Mesodermal cell (in vitro differentiated cells): ENCODE results near the gene H2BK1.

Experiments
- H3K27ac ChIP-seq: 2 replicates; pipeline ENCODE4 v1.7.0; 2013; ENCODE audit warnings: mild to moderate bottlenecking, low read depth, low read length, moderate library complexity; ENCODE audit not compliant: severe bottlenecking
- H3K36me3 ChIP-seq: 2 replicates; pipeline ENCODE4 v1.7.1; 2013; ENCODE audit warnings: mild to moderate bottlenecking, low read length, moderate library complexity; ENCODE audit not compliant: control insufficient read depth, insufficient read depth
- H3K4me1 ChIP-seq: one replicate; pipeline ENCODE4 v1.7.1; 2013; ENCODE audit warnings: mild to moderate bottlenecking, low read length; ENCODE audit not compliant: insufficient read depth, control insufficient read depth, poor library complexity, severe bottlenecking
- H3K4me3 ChIP-seq: 2 replicates; pipeline ENCODE4 v1.7.0; 2013; ENCODE audit warnings: low read length, control low read depth, mild to moderate bottlenecking; ENCODE audit not compliant: insufficient read depth, poor library complexity, severe bottlenecking; ENCODE audit errors: extremely low read depth
- H3K9me3 ChIP-seq: 2 replicates; pipeline ENCODE4 v1.7.1; 2013; ENCODE audit warnings: mild to moderate bottlenecking, low read length, moderate library complexity; ENCODE audit not compliant: control insufficient read depth
- WGBS, 2 experiments: methylation state at CpG; one replicate each; pipeline ENCODE4 v1.1.5; 2013; ENCODE audit warnings: missing lambda C conversion rate in 2 of 2; ENCODE audit not compliant: insufficient coverage in 2 of 2; 5-methylcytosine and 5-hydroxymethylcytosine counted together

Gene H2BK1

DNA sequence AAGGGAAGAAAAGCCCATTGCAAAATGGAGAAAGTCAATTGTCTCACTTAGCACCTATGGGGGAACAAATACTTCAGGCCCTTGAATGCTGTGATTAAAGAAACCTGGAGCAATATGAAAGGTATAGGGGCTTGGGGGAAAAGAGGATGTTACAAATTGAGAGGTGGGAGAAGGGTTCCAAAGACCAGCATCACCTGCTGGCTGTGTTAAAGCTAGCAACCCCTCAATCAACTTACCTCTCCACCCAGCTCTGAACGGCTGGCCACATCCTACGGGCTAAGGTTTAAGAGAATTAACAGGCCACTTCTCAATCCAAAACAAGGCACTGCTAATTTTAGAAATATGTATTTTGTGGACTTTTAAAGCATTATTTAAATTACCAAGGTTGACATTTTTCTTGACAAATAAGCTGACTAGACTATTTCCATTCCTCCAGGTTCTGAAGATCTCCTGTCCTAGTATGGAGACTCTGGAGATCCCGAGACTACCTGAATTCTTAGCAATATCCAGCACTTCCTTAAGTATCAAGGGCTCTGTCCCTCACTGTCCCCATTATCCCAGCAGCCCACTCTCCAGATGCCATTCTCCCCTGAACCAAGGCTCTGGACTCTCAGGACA lies 976 bp upstream of the H2BK1 start:
- Histone ChIP-seq H3K4me1 (no peaks in the 10 kb centered on the region), H3K9me3 (no peaks in the 10 kb centered on the region), H3K27ac (no peak overlapping the region), H3K36me3 (peaks cover 38% of the 10 kb centered on the region), H3K4me3 (no peak overlapping the region)
- WGBS, 2 experiments: 83 to 100% methylated on average over 1 of the region's 3 CpGs

DNA sequence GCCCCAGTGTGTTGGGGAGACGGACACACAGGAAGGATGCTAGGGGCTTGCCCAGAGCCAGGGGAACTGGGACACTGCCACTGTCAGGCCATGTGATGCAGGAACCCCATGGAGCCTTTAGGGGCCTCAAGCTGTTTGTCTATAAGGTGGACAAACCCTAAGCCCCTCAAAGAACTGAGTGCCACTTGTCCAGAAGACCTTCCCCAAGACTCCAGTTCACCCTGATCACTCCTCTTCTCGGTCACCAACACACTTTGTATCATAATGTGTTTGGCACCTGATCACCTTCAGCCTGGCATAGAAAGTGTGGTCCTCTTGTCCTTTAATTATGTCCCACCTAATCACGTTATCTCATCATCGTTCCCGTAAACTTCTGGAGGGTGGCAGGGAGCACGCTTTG lies 700 bp downstream of the H2BK1 start:
- Histone ChIP-seq H3K9me3 (no peaks in the 10 kb centered on the region), H3K4me3 (no peak overlapping the region), H3K4me1 (no peaks in the 10 kb centered on the region), H3K27ac (no peak overlapping the region), H3K36me3 (peaks cover 21% of the 10 kb centered on the region)
- 91 to 94% methylated on average over 6 of the region's 6 CpGs for WGBS, 2 experiments

DNA sequence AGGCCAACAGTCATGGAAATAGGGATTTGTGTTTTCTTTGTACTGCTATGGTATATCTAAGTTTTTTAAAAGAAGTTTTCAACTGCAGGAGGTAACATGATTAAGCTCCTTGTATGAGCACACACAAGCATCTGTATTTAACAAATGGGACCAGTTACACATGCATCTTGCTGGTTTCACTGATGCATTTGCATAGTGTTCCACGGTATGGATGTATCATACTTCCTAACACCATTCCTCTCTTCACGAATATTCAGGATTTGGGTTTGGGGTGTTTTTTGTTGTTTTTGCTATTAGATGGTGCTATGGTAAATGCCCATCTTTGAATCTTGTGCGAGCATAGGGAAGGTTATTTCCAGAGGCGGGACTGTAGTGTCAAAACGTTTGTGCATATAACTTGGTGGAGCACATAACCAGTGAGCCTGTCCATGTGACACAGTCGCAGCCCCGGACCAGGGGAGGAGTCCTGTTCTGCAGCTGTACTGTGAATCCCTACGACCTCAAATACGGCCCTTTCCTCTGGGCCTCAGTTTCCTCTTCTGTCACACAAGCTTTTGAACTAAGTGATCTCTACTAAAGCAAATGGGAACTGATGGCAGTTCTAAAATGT lies 1.9 kb downstream of the H2BK1 start:
- peaks cover 10% of the 10 kb centered on the region for H3K36me3 ChIP-seq
- H3K4me3 ChIP-seq: no peak overlapping the region
- H3K27ac ChIP-seq: no peak overlapping the region
- WGBS, 2 experiments: 80 to 87% methylated on average over 6 to 7 of the region's 9 CpGs
- no peaks in the 10 kb centered on the region for H3K9me3 ChIP-seq
- no peaks in the 10 kb centered on the region for H3K4me1 ChIP-seq

DNA sequence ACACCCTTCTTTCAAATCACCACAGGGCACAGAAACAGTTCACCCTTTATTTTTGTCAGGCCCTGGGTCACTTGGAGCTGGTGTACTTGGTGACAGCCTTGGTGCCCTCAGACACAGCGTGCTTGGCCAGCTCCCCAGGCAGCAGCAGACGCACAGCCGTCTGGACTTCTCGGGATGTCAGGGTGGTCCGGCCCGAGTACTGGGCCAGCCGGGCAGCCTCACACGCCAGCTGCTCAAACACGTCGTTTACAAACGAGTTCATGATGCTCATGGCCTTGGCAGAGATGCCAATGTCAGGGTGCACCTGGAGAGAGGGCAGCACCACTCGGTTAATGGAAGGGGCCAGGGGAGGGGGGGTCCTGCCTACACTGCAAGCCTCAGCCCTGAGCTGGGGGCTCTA lies 2.5 kb downstream of the H2BK1 start:
- Histone ChIP-seq H3K4me1 (no peaks in the 10 kb centered on the region), H3K4me3 (no peak overlapping the region), H3K9me3 (no peaks in the 10 kb centered on the region), H3K27ac (no peak overlapping the region), H3K36me3 (peaks cover 8% of the 10 kb centered on the region)
- 88 to 89% methylated on average over 12 of the region's 12 CpGs for WGBS, 2 experiments

DNA sequence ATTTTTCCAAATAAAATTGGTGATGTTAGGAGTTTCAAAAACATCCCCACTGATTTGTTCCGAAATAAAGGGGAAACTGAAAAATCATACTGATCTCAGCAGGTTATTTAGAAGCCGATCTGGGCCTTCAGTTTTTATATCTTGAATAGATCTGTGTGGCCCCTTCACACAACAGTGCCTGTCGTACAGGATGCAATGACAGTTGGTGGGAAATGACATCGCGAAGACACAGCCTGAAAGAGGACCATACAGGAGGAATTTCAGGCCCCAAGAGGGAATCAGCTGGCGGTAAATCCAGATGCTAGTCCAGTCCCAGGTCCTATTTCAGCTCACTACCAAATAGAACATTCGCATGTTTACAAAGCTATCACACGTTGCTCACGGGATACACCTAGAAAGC lies 3.0 kb downstream of the H2BK1 start:
- Histone ChIP-seq H3K4me1 (no peaks in the 10 kb centered on the region), H3K36me3 (peaks cover 4% of the 10 kb centered on the region), H3K4me3 (no peak overlapping the region), H3K9me3 (no peaks in the 10 kb centered on the region), H3K27ac (no peak overlapping the region)
- 82 to 89% methylated on average over 7 of the region's 9 CpGs for WGBS, 2 experiments

DNA sequence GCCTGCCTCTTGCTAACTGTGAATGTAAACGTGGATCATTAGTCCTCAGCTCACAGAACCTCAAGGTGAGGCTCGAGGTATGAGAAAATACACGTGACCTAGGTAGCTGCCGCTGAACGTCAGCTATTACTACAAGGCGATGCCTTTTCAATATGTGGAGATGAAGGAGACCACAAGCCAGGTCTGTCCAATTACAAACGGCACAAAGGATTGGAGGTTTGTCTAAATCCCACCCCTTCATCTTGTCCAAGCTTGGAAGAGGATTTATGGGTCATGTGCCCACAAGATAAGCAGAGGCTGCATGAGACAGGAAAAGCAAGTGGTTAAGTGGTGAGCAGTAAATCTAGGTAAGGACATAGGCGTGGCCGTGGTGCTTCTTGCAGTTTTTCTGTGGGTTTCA lies 3.4 kb downstream of the H2BK1 start:
- Histone ChIP-seq H3K4me3 (no peak overlapping the region), H3K4me1 (no peaks in the 10 kb centered on the region), H3K27ac (no peak overlapping the region), H3K9me3 (no peaks in the 10 kb centered on the region), H3K36me3 (peaks cover under 1% of the 10 kb centered on the region)
- 85 to 88% methylated on average over 6 to 8 of the region's 9 CpGs for WGBS, 2 experiments

DNA sequence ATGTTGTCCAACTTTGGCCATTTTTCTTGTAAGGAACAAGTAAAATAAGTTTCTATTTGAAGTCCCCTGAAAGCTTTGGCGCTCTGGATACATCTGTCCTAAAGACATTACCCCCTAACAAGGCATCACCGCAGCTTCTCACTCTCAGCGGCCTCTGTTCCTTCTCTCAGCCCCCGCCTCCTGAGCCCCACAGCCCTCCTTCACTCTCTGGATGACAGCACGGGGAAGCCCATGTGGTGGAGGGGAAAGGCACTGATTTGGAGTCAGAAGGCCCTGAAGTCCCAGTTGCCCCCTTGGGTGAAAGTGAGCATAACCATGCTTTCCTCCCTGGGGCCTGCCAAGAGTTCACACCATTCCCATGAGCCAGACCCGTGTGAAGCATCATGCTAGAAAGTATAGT lies 4.6 kb downstream of the H2BK1 start:
- H3K9me3 ChIP-seq: no peaks in the 10 kb centered on the region
- H3K4me1 ChIP-seq: no peaks in the 10 kb centered on the region
- H3K27ac ChIP-seq: no peak overlapping the region
- no peaks in the 10 kb centered on the region for H3K36me3 ChIP-seq
- 95 to 100% methylated on average over 2 to 4 of the region's 6 CpGs for WGBS, 2 experiments
- H3K4me3 ChIP-seq: no peak overlapping the region

DNA sequence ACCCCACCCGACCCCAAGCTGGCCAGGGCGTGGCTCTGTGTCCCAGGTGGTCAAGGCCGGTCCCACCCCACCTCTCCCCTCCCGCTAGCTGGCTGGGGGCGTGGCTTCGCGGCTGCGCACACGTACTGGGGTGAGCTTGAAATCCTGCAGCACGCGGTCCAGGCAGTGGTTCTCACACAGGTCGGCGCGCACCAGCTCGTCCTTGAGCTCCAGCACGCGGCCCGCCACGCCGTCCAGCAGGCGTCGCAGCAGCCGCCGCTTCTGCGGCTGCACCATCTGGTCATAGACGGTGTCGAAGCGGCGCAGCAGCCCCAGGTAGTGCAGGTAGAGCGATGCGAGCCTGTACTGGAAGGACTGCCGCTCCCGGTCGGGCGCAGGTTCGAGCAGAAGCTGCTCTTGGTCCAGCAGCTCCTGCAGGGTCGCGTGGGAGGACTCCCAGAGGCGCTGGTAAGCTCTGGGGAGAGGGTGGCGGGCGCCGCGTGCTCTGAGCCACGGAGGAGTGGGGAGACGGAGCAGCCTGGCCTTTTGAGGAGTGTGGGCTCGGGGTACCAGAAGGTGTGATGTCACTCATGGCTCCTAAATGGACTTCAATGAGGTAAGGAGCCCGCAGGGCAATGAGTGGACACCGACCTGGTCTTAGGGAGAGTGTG lies 5.8 kb downstream of the H2BK1 start:
- Histone ChIP-seq H3K4me1 (peaks cover 4% of the 10 kb centered on the region), H3K36me3 (no peaks in the 10 kb centered on the region), H3K27ac (no peak overlapping the region), H3K9me3 (no peaks in the 10 kb centered on the region), H3K4me3 (no peak overlapping the region)
- WGBS, 2 experiments: 91 to 92% methylated on average over 47 of the region's 48 CpGs

DNA sequence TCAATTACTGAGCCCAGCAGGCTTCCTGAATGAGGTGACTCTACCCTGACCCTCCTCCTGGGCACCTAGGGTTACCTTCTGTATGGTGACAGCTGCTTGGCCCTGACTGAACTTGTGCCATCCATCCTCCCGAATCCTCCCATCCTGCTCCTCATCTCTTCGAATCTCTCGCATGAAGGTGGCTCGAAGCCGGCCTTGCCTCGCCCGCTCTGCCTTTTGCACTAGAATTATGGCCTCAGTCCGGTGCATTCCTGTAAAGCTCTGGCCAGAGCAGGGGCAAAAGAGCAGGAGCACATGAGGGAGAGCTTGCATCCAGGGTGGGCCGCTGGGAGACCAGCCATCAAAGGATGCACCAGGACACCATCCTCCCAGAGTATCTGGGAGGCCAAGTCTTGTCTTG lies 7.5 kb downstream of the H2BK1 start:
- 95 to 98% methylated on average over 9 of the region's 9 CpGs for WGBS, 2 experiments
- Histone ChIP-seq H3K36me3 (no peaks in the 10 kb centered on the region), H3K27ac (no peak overlapping the region)

DNA sequence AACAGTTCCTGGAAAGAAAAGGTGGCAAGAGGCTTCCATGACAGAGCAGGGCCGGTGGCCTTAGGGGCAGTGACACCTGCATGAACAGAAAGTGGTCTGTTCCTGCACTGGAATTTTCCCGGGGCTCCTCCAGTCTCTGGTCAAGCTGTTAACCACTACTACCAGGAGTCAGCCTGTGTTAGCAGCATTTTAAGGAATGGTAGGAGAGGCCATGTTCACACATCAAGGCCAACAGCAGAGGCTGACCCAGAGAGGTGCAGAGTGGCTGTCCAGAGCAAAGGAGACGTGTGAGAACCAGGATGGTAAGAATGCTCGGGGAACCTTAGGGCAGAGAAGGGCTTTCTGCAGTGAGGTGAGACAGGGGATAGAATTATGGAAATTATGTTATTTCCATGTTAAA lies 8.5 kb downstream of the H2BK1 start:
- H3K9me3 ChIP-seq: no peaks in the 10 kb centered on the region
- 91 to 93% methylated on average over 3 to 4 of the region's 4 CpGs for WGBS, 2 experiments
- H3K36me3 ChIP-seq: no peaks in the 10 kb centered on the region
- no peak overlapping the region for H3K27ac ChIP-seq
- H3K4me3 ChIP-seq: no peak overlapping the region
- peaks cover 4% of the 10 kb centered on the region for H3K4me1 ChIP-seq

More for the DNA sequence above, 7.5 kb downstream of the H2BK1 start:
- H3K9me3 ChIP-seq: no peaks in the 10 kb centered on the region
- H3K4me3 ChIP-seq: no peak overlapping the region
- H3K4me1 ChIP-seq: peaks cover 4% of the 10 kb centered on the region

DNA sequence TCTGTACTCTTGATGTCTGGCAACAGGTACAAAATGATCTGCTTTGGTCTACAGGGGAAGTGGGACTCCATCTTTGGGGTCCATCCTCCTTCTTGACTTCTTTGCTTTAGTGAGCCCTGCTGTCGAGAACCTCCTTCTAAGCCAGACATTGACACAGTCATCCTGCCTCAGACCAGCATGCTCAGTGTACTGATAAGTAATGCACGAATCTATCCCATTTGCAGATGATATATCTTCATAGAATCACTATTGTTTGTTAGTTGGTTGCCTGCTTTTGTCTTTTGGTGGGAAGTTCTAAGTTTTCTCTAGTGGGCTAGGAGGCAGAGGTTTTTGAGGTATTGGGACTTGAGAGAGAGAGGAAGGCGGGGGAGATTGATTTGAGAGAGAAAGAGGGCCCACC lies 8.9 kb downstream of the H2BK1 start:
- no peak overlapping the region for H3K4me3 ChIP-seq
- no peaks in the 10 kb centered on the region for H3K36me3 ChIP-seq
- no peaks in the 10 kb centered on the region for H3K9me3 ChIP-seq
- H3K4me1 ChIP-seq: peaks cover 4% of the 10 kb centered on the region
- no peak overlapping the region for H3K27ac ChIP-seq
- WGBS, 2 experiments: 90 to 96% methylated on average over 2 of the region's 3 CpGs
